Lower leg skin (tissue), 4 donors: ENCODE measurements around the gene RNF180. TPM values are rescaled to one million over a fixed set of nuclear protein-coding genes. Genes with fewer than 3 reads are reported as not detected.

Experiments used
- DNase-seq, 2 donors: peaks; one replicate each; pipeline ENCODE4 v3.0.0-alpha.2; 2019; ENCODE audit warnings: low spot score in 2 of 2
- H3K4me3 ChIP-seq: fragments of 200-600 bp; sonication (generic); 2 replicates; pipeline ENCODE4 v1.5.1; 2017; ENCODE audit warnings: mild to moderate bottlenecking, low read depth; ENCODE audit not compliant: poor library complexity, severe bottlenecking
- POLR2A ChIP-seq, 2 donors: fragments of 450-650 bp; IDR thresholded peaks; one replicate each; pipeline ENCODE4 v1.6.1; 2016 to 2017; ENCODE audit warnings: antibody characterized with exemption in 2 of 2, mild to moderate bottlenecking in 1 of 2, moderate library complexity in 1 of 2
- WGBS, 2 donors: methylation state at CpG; one replicate each; pipeline ENCODE4 v1.1.5; 2018; 5-methylcytosine and 5-hydroxymethylcytosine counted together
- intact Hi-C: fragments of 100-400 bp; cut with DNase I; formaldehyde crosslinking; loops from one replicate; pipeline ENCODE4 v1.15.0; 2023; ENCODE audit warnings: low total_unique reads
- total RNA-seq, 4 donors: library from RNA; depleted of rRNA; stranded (reverse); fragments of >200 nt; gene quantifications; one replicate each; pipeline ENCODE4 v1.1.0, GENCODE V29; 2016
- TF ChIP-seq, protein P1 (sequence below), 3 donors: fragments of 450-650 bp; IDR thresholded peaks; one replicate each; pipeline ENCODE4 v1.5.1; 2016; ENCODE audit warnings: antibody characterized with exemption in 3 of 3, mild to moderate bottlenecking in 3 of 3, moderate library complexity in 2 of 3

Gene RNF180
- total RNA-seq, 4 donors from 2014 or later: 10.7 to 14.5 (median 14.0) TPM

DNA sequence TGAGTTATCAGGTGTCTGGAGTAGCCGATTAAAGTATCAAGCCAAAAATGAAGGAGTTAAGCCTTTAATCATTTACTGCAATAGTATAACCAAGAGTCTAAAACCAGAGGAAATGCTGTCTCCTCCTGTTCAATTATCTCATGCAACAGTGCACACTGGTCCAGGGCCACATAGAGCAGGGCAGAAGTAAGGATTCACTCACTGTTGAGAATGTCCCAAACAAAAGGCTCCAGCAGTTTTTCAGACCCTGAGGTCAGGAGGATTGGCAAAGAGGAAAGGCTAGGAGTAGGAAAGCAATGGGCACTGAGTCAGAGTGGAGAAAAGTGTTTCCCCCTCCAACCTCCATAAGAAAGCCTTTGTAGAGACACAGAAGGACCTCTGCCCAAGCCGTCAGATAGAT is 168.2 kb downstream of the RNF180 start:
- WGBS, 2 donors: 69 to 98% methylated on average over 2 of the region's 2 CpGs
- intact Hi-C loops: no loop called here
- no peak for DNase-seq
- no peak for TF ChIP-seq POLR2A (IDR thresholded peaks at IDR 0.05)
- TF ChIP-seq, protein P1, sequence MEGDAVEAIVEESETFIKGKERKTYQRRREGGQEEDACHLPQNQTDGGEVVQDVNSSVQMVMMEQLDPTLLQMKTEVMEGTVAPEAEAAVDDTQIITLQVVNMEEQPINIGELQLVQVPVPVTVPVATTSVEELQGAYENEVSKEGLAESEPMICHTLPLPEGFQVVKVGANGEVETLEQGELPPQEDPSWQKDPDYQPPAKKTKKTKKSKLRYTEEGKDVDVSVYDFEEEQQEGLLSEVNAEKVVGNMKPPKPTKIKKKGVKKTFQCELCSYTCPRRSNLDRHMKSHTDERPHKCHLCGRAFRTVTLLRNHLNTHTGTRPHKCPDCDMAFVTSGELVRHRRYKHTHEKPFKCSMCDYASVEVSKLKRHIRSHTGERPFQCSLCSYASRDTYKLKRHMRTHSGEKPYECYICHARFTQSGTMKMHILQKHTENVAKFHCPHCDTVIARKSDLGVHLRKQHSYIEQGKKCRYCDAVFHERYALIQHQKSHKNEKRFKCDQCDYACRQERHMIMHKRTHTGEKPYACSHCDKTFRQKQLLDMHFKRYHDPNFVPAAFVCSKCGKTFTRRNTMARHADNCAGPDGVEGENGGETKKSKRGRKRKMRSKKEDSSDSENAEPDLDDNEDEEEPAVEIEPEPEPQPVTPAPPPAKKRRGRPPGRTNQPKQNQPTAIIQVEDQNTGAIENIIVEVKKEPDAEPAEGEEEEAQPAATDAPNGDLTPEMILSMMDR (IDR thresholded peaks at IDR 0.05): no peak
- no peak overlapping the region for H3K4me3 ChIP-seq

DNA sequence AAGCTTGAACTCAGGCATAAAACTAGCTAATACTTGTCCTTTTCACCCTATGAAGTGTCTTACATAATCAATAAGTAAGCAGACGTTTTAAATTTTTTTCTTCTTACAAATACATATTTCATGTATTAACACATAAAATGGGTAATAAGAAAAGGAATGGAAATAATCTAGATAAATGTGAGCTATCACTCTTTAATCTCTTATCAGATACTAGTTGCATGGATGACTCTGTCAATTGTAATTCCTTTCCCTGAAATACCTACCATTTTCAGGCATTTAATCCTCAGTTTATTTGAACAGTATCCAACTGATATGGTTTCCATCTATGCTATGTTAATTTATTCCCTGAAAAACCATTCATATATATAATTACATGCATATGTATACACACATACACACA is 174.1 kb downstream of the RNF180 start:
- no peak for DNase-seq
- H3K4me3 ChIP-seq: no peak overlapping the region
- 25 to 34% methylated on average over 1 of the region's 1 CpG for WGBS, 2 donors
- TF ChIP-seq, protein P1 (IDR thresholded peaks at IDR 0.05): no peak
- TF ChIP-seq POLR2A (IDR thresholded peaks at IDR 0.05): no peak
- intact Hi-C loops: no loop called here

DNA sequence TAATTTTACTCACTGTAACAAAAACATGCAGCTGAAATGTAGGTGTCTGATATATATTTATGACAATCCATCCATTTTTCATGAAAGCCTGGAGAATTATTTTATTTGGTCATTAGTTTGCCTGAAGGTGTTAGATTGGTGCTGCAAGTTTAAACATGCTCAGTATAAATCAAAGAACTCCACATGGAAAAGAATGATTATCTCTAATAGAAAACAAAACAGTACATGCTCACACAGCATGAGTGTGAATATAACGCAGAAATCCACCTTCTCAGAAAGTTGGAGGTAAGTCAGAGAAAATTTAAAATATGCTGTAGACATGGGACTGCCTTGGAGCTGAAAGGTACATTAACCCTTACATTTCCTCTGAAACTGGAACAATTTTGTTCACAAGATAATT is 174.7 kb downstream of the RNF180 start:
- TF ChIP-seq, protein P1 (IDR thresholded peaks at IDR 0.05): no peak
- no peak for TF ChIP-seq POLR2A (IDR thresholded peaks at IDR 0.05)
- intact Hi-C loops: no loop called here
- no peak overlapping the region for H3K4me3 ChIP-seq
- DNase-seq: no peak
- WGBS, 2 donors: 43 to 45% methylated on average over 1 of the region's 1 CpG

DNA sequence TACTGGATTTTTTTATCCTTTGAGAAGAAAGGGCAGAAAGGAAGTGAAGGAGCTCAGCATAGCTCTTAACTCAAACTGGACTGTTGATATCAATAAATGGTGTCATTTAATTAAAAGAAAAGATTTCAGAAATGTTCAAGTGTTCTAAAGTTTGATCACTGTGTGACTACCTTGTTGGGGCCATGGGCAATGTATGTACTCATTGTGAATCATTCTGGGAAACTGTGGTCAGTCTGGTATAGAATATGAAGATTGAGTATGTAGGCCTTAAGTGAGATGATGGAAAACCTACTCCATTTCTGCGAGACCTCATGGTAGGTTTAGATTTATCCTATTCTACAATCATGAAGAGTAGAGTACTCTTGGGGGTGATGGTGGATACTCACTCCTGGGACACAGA is 175.7 kb downstream of the RNF180 start:
- 85 to 96% methylated on average over 1 of the region's 1 CpG for WGBS, 2 donors
- intact Hi-C loops: no loop called here
- no peak for DNase-seq
- TF ChIP-seq POLR2A (IDR thresholded peaks at IDR 0.05): no peak
- TF ChIP-seq, protein P1 (IDR thresholded peaks at IDR 0.05): no peak
- H3K4me3 ChIP-seq: no peak overlapping the region

DNA sequence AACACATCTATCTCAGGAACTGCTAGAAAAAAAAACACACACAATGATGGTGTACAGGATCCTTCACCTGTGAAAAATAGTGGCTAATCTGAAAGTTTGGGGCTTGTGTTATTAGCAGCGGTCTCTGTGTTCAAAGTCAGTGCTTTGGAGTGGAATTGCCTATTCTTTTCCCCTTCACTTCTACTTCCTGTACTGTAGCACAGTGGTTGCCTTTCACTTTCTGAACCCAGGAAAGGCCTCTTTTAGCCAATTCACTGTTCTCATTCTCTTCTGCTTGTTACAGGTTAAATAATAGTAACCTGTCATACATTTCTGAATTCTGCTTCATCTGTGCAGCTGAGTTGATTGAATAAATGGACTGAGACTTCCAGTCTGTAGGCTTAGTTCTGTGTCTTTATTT is 178.9 kb downstream of the RNF180 start:
- no peak for TF ChIP-seq POLR2A (IDR thresholded peaks at IDR 0.05)
- TF ChIP-seq, protein P1 (IDR thresholded peaks at IDR 0.05): no peak
- 95 to 100% methylated on average over 1 of the region's 1 CpG for WGBS, 2 donors
- H3K4me3 ChIP-seq: no peak overlapping the region
- DNase-seq: no peak
- intact Hi-C loops: no loop called here

DNA sequence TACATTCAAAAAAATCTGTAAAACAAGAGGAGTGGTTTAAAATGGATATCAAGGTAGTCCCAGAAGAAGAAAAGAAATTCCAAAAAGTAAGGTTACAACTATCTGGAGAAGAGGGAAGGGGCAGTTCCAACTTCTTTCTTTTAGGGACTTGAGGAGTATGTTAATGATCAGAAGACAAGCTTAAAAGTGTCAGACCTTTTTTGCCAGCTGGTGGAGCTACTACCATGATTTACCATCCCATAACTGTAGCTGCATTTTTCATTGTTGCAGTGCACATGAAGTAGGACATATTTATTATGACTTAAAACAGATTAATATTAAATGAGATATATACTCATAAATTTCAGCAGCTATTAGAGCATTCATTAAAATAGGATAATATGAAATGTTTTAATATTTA is 181.7 kb downstream of the RNF180 start:
- TF ChIP-seq POLR2A (IDR thresholded peaks at IDR 0.05): no peak
- TF ChIP-seq, protein P1 (IDR thresholded peaks at IDR 0.05): no peak
- intact Hi-C loops: no loop called here
- no peak overlapping the region for H3K4me3 ChIP-seq
- no peak for DNase-seq
